SK-N-SH treated with all-trans-retinoic acid at 6 μM for 48 hours (cell line): ENCODE measurements around the gene SEMA7A.

ENCODE experiments used
- ATAC-seq: fragments of 200-7000 bp; cut with Tn5 transposase; 3 replicates; pipeline ENCODE4 v1.9.1; 2020; ENCODE audit warnings: mild to moderate bottlenecking, moderate library complexity
- BACH2 ChIP-seq: fragments of 250-450 bp; sonication (Bioruptor Pico); IDR thresholded peaks from 2 replicates; pipeline ENCODE4 v1.9.0; 2021; ENCODE audit warnings: mild to moderate bottlenecking, borderline replicate concordance
- CREB5 ChIP-seq: fragments of 250-450 bp; sonication (Bioruptor Pico); IDR thresholded peaks from 2 replicates; pipeline ENCODE4 v1.5.1; 2020; ENCODE audit warnings: low read depth, mild to moderate bottlenecking, moderate library complexity
- CSDC2 ChIP-seq: fragments of 250-450 bp; sonication (Bioruptor Pico); IDR thresholded peaks from 2 replicates; pipeline ENCODE4 v1.5.0; 2020; ENCODE audit warnings: mild to moderate bottlenecking, moderate library complexity
- CSRNP3 ChIP-seq: fragments of 250-450 bp; sonication (Bioruptor Pico); IDR thresholded peaks from 2 replicates; pipeline ENCODE4 v1.5.1; 2021; ENCODE audit warnings: mild to moderate bottlenecking, moderate library complexity
- ESRRG ChIP-seq: fragments of 250-450 bp; sonication (Bioruptor Pico); IDR thresholded peaks from 2 replicates; pipeline ENCODE4 v1.6.1; 2021; ENCODE audit warnings: mild to moderate bottlenecking
- ISL1 ChIP-seq: fragments of 250-450 bp; sonication (Bioruptor Pico); IDR thresholded peaks from 2 replicates; pipeline ENCODE4 v2.1.2; 2022; ENCODE audit warnings: mild to moderate bottlenecking, moderate library complexity
- POU6F1 ChIP-seq: fragments of 250-450 bp; sonication (Bioruptor Pico); IDR thresholded peaks from 2 replicates; pipeline ENCODE4 v1.8.0; 2021; ENCODE audit warnings: low read depth, mild to moderate bottlenecking, moderate library complexity, borderline replicate concordance
- PPARA ChIP-seq: fragments of 250-450 bp; sonication (Bioruptor Pico); IDR thresholded peaks from 2 replicates; pipeline ENCODE4 v1.5.0; 2020; ENCODE audit warnings: mild to moderate bottlenecking, borderline replicate concordance
- RARB ChIP-seq: fragments of 250-450 bp; sonication (Bioruptor Pico); IDR thresholded peaks from 2 replicates; pipeline ENCODE4 v1.8.0; 2021; ENCODE audit warnings: mild to moderate bottlenecking, moderate library complexity
- SNAI2 ChIP-seq: fragments of 250-450 bp; sonication (Bioruptor Pico); IDR thresholded peaks from 2 replicates; pipeline ENCODE4 v1.5.0; 2020; ENCODE audit warnings: mild to moderate bottlenecking, moderate library complexity
- TCF4 ChIP-seq: fragments of 250-450 bp; sonication (Bioruptor Pico); IDR thresholded peaks from 2 replicates; pipeline ENCODE4 v1.8.0; 2021; ENCODE audit warnings: mild to moderate bottlenecking, moderate library complexity, borderline replicate concordance
- TOX ChIP-seq: fragments of 250-450 bp; sonication (Bioruptor Pico); IDR thresholded peaks from 2 replicates; pipeline ENCODE4 v1.8.0; 2021; ENCODE audit warnings: mild to moderate bottlenecking, moderate library complexity, borderline replicate concordance
- TSHZ2 ChIP-seq: fragments of 250-450 bp; sonication (Bioruptor Pico); IDR thresholded peaks from 2 replicates; pipeline ENCODE4 v1.5.0; 2020; ENCODE audit warnings: mild to moderate bottlenecking, moderate library complexity
- ZC3H10 ChIP-seq: fragments of 250-450 bp; sonication (Bioruptor Pico); IDR thresholded peaks from 2 replicates; pipeline ENCODE4 v1.5.1; 2021; ENCODE audit warnings: mild to moderate bottlenecking, moderate library complexity
- ZFP3 ChIP-seq: fragments of 250-450 bp; sonication (Bioruptor Pico); IDR thresholded peaks from 2 replicates; pipeline ENCODE4 v1.5.0; 2020; ENCODE audit warnings: mild to moderate bottlenecking, moderate library complexity
- ZFP30 ChIP-seq: fragments of 450-650 bp; formaldehyde crosslinking; IDR thresholded peaks from 2 replicates; pipeline ENCODE4 v1.5.0; 2022; ENCODE audit warnings: mild to moderate bottlenecking, moderate library complexity
- ZNF565 ChIP-seq: fragments of 450-650 bp; formaldehyde crosslinking; conservative IDR thresholded peaks from 2 replicates; pipeline ENCODE4 v1.5.0; 2020; ENCODE audit warnings: low read depth, mild to moderate bottlenecking, moderate library complexity
- ZNF70 ChIP-seq: fragments of 450-650 bp; formaldehyde crosslinking; IDR thresholded peaks from 2 replicates; pipeline ENCODE4 v1.5.0; 2020; ENCODE audit warnings: mild to moderate bottlenecking, moderate library complexity
- ZNF8 ChIP-seq: fragments of 450-650 bp; formaldehyde crosslinking; IDR thresholded peaks from 2 replicates; pipeline ENCODE4 v1.5.0; 2020; ENCODE audit warnings: mild to moderate bottlenecking, moderate library complexity

SEMA7A gene

GRCh38 chr15:74397239-74398068 is 36.3 kb downstream of the SEMA7A start:
- TF ChIP-seq CREB5 (CRISPR knock-in tag) (no peak), POU6F1 (CRISPR knock-in tag) (no peak), ISL1 (no peak), TOX (CRISPR knock-in tag) (no peak), ESRRG (no peak), ZNF8 (CRISPR knock-in tag) (no peak), ZC3H10 (no peak), ZFP30 (no peak), CSDC2 (CRISPR knock-in tag) (no peak), SNAI2 (CRISPR knock-in tag) (no peak), ZNF565 (no peak), ZFP3 (CRISPR knock-in tag) (no peak)
- no peak for ATAC-seq

GRCh38 chr15:74396445-74397238 is 37.1 kb downstream of the SEMA7A start:
- TF ChIP-seq SNAI2 (CRISPR knock-in tag): no peak
- ATAC-seq: no peak

GRCh38 chr15:74396146-74396438 is 37.7 kb downstream of the SEMA7A start:
- TF ChIP-seq ZNF70 (CRISPR knock-in tag) (no peak), ZC3H10 (no peak)
- ATAC-seq: no peak

- TF ChIP-seq BACH2 (CRISPR knock-in tag) (no peak), ZNF70 (CRISPR knock-in tag) (no peak), ZNF8 (CRISPR knock-in tag) (no peak), TCF4 (no peak)
- TF ChIP-seq, all 23 proteins: peak for 0
These were observed 38.2 kb downstream of the SEMA7A start for GRCh38 chr15:74395319-74396145.

GRCh38 chr15:74394090-74394846 is 39.5 kb downstream of the SEMA7A start:
- no peak for TF ChIP-seq RARB (CRISPR knock-in tag)
- no peak for TF ChIP-seq PPARA
- TF ChIP-seq ISL1: no peak
- no peak for TF ChIP-seq ZFP30
- no peak for TF ChIP-seq TOX (CRISPR knock-in tag)
- TF ChIP-seq BACH2 (CRISPR knock-in tag): no peak
- TF ChIP-seq CREB5 (CRISPR knock-in tag): no peak
- ATAC-seq: no peak

More at GRCh38 chr15:74395319-74396145, 38.2 kb downstream of the SEMA7A start:
- ATAC-seq: no peak

- ATAC-seq: no peak
- TF ChIP-seq TSHZ2 (CRISPR knock-in tag) (no peak), TOX (CRISPR knock-in tag) (no peak), CREB5 (CRISPR knock-in tag) (no peak), CSRNP3 (CRISPR knock-in tag) (no peak)
These were observed 40.3 kb downstream of the SEMA7A start for GRCh38 chr15:74393423-74393822.
